GM12892 (cell line): ENCODE measurements around the gene MRPL9.
"Not testable (repeated sequence)": the region's sequence is repeated elsewhere in the genome, so short reads cannot be mapped to it uniquely, and the experiment has no call there.

ENCODE experiments used
- POLR2A ChIP-seq: IDR thresholded peaks from 2 replicates; pipeline ENCODE4 v1.6.1; 2011; ENCODE audit warnings: low read depth, low read length, control low read depth
- POLR2AphosphoS5 ChIP-seq: IDR thresholded peaks from 2 replicates; pipeline ENCODE4 v1.6.1; 2011; ENCODE audit warnings: low read depth, low read length, control low read depth

DNA sequence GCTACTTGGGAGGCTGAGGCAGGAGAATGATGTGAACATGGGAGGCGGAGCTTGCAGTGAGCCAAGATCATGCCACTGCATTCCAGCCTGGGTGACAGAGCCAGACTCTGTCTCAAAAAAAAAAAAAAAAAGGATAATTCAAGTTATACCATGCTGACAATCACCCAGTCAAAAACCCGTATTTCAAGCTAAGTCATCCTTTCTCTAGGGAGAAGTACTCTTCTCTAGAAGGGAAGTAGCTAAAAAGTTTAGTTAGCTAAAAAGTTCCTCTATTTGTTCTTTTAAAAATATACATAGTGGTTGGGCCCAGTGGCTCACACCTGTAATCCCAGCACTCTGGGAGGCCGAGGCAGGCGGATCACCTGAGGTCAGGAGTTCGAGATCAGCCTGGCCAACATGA lies 17.4 kb upstream of the MRPL9 start:
- TF ChIP-seq POLR2A, POLR2AphosphoS5: not testable (repeated sequence)
